Mesenchymal stem cell (in vitro differentiated cells and primary cell): ENCODE results near the gene HMMR.

Source experiments
- DNase-seq: peaks from one replicate; pipeline ENCODE4 v3.0.0-alpha.2; 2013
- H2AFZ ChIP-seq: one replicate; pipeline ENCODE4 v1.6.1; 2013; ENCODE audit warnings: low read depth, mild to moderate bottlenecking, control low read depth, inconsistent platforms, low read length, moderate library complexity
- H2AK5ac ChIP-seq: 2 replicates; pipeline ENCODE4 v1.6.1; 2013; ENCODE audit warnings: low read length, moderate library complexity, mild to moderate bottlenecking, inconsistent platforms; ENCODE audit not compliant: severe bottlenecking
- H2BK120ac ChIP-seq: one replicate; pipeline ENCODE4 v1.6.1; 2013; ENCODE audit warnings: low read depth, mild to moderate bottlenecking, inconsistent platforms, low read length, moderate library complexity
- H2BK12ac ChIP-seq, 2 experiments: one replicate each; pipeline ENCODE4 v1.6.1; 2013; ENCODE audit warnings: inconsistent platforms in 2 of 2, low read length in 2 of 2, mild to moderate bottlenecking in 2 of 2, moderate library complexity in 2 of 2, control low read depth in 1 of 2
- H2BK15ac ChIP-seq: one replicate; pipeline ENCODE4 v1.6.1; 2013; ENCODE audit warnings: mild to moderate bottlenecking, low read depth, inconsistent platforms; ENCODE audit not compliant: poor library complexity, severe bottlenecking
- H2BK5ac ChIP-seq: 2 replicates; pipeline ENCODE4 v1.6.1; 2013; ENCODE audit warnings: low read depth, mild to moderate bottlenecking, low read length, control low read depth, inconsistent platforms; ENCODE audit not compliant: poor library complexity, severe bottlenecking
- H3K14ac ChIP-seq, 2 experiments: one replicate each; pipeline ENCODE4 v1.6.1; 2013; ENCODE audit warnings: inconsistent platforms in 2 of 2, low read length in 2 of 2, control low read depth in 1 of 2, mild to moderate bottlenecking in 1 of 2, moderate library complexity in 1 of 2
- H3K18ac ChIP-seq, 2 experiments: one replicate each; pipeline ENCODE4 v1.6.1; 2013; ENCODE audit warnings: inconsistent platforms in 2 of 2, low read length in 2 of 2, control low read depth in 1 of 2, low read depth in 1 of 2, mild to moderate bottlenecking in 1 of 2
- H3K23ac ChIP-seq, 2 experiments: one replicate each; pipeline ENCODE4 v1.6.1; 2013; ENCODE audit warnings: inconsistent platforms in 2 of 2, low read length in 2 of 2, mild to moderate bottlenecking in 2 of 2, moderate library complexity in 2 of 2, control low read depth in 1 of 2
- H3K27ac ChIP-seq: 2 replicates; pipeline ENCODE4 v1.5.1; 2013; ENCODE audit warnings: mild to moderate bottlenecking, moderate library complexity, low read length, control low read depth, inconsistent platforms; ENCODE audit not compliant: poor library complexity, severe bottlenecking
- H3K27me3 ChIP-seq, 2 experiments: 2 replicates each; pipeline versions ENCODE4 v1.6.1 to v1.7.0; 2013; ENCODE audit warnings: low read length in 2 of 2, mild to moderate bottlenecking in 2 of 2, moderate library complexity in 2 of 2, control low read depth in 1 of 2, inconsistent platforms in 1 of 2; ENCODE audit not compliant: control insufficient read depth in 1 of 2, insufficient read depth in 1 of 2
- H3K36me3 ChIP-seq, 2 experiments: 2 replicates each; pipeline versions ENCODE4 v1.6.1 to v1.7.0; 2013; ENCODE audit warnings: low read length in 2 of 2, control low read depth in 1 of 2, inconsistent platforms in 1 of 2, low read depth in 1 of 2, mild to moderate bottlenecking in 1 of 2; ENCODE audit not compliant: insufficient read depth in 2 of 2, control insufficient read depth in 1 of 2
- H3K4ac ChIP-seq, 2 experiments: one replicate each; pipeline ENCODE4 v1.6.1; 2013; ENCODE audit warnings: inconsistent platforms in 2 of 2, low read length in 2 of 2, mild to moderate bottlenecking in 2 of 2, moderate library complexity in 2 of 2, control low read depth in 1 of 2, low read depth in 1 of 2
- H3K4me1 ChIP-seq: 2 replicates; pipeline ENCODE4 v1.6.1; 2013; ENCODE audit warnings: low read depth, low read length, control low read depth; ENCODE audit not compliant: control insufficient read depth, insufficient read depth
- H3K4me2 ChIP-seq: 2 replicates; pipeline ENCODE4 v1.6.1; 2013; ENCODE audit warnings: low read length, mild to moderate bottlenecking, inconsistent platforms; ENCODE audit not compliant: poor library complexity, severe bottlenecking
- H3K4me3 ChIP-seq, 2 experiments: 2 replicates each; pipeline versions ENCODE4 v1.5.1 to v1.7.0; 2013; ENCODE audit warnings: low read length in 2 of 2, mild to moderate bottlenecking in 2 of 2, control low read depth in 1 of 2, low read depth in 1 of 2; ENCODE audit not compliant: insufficient read depth in 1 of 2
- H3K79me1 ChIP-seq: replicated peaks from 2 replicates; pipeline ENCODE4 v1.6.1; 2013; ENCODE audit warnings: mild to moderate bottlenecking, control low read depth, low read length, inconsistent platforms; ENCODE audit not compliant: poor library complexity, severe bottlenecking
- H3K9ac ChIP-seq: 2 replicates; pipeline ENCODE4 v1.7.0; 2013; ENCODE audit warnings: mild to moderate bottlenecking, low read length, moderate library complexity
- H3K9me3 ChIP-seq: 2 replicates; pipeline ENCODE4 v1.7.0; 2013; ENCODE audit warnings: mild to moderate bottlenecking, low read length; ENCODE audit not compliant: control insufficient read depth
- H4K8ac ChIP-seq: one replicate; pipeline ENCODE4 v1.6.1; 2013; ENCODE audit warnings: inconsistent platforms, mild to moderate bottlenecking, low read length, moderate library complexity
- H4K91ac ChIP-seq: one replicate; pipeline ENCODE4 v1.6.1; 2013; ENCODE audit warnings: mild to moderate bottlenecking, low read length, inconsistent platforms
- WGBS: methylation state at CpG from one replicate; pipeline ENCODE4 v1.1.7; 2013; ENCODE audit warnings: mixed read lengths; 5-methylcytosine and 5-hydroxymethylcytosine counted together

HMMR gene

DNA sequence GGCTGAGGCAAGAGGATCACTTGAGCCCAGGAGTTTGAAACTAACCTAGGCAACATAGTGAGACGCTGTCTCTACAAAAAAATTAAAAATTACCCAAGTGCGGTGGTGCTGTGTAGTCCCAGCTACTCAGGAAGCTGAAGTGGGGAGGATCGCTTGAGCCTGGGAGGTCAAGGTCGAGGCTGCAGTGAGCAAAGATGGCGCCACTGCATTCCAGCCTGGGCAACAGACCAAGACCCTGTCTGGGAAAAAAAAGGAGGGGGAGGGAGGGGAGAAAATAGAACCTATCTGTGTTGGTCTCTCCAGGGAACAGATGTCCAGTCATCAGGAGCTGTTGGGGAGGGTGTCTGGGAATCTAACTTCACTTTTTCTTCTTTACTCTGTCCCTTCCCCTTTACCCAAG, 69.3 kb downstream of the HMMR start:
- no peak overlapping the region for H2AFZ ChIP-seq
- no peak overlapping the region for H3K18ac ChIP-seq
- H3K4me1 ChIP-seq = no peaks in the 10 kb centered on the region
- H2BK15ac ChIP-seq = no peak overlapping the region
- H3K27me3 ChIP-seq = peaks cover 8 to 13% of the 10 kb centered on the region in 2 experiments
- no peak overlapping the region for H2AK5ac ChIP-seq
- no peak overlapping the region for H3K9ac ChIP-seq
- peaks cover 7% of the 10 kb centered on the region for H3K9me3 ChIP-seq
- no peaks in the 10 kb centered on the region for H3K79me1 ChIP-seq
- H3K4me3 ChIP-seq = no peak overlapping the region
- no peak overlapping the region for H3K4ac ChIP-seq
- H4K8ac ChIP-seq = peak overlapping the region; percentile 54
- no peak overlapping the region for H3K23ac ChIP-seq
- peak overlapping the region; percentile 80 for H4K91ac ChIP-seq
- no peaks in the 10 kb centered on the region for H3K36me3 ChIP-seq
- no peak overlapping the region for H3K14ac ChIP-seq
- 93% methylated on average over 4 of the region's 5 CpGs for WGBS
- H2BK120ac ChIP-seq = no peak overlapping the region
- no peak overlapping the region for H2BK5ac ChIP-seq
- H3K4me2 ChIP-seq = no peak overlapping the region
- no peak overlapping the region for H3K27ac ChIP-seq
- no peak overlapping the region for H2BK12ac ChIP-seq
- no peak for DNase-seq

- Histone ChIP-seq H3K27ac (no peak overlapping the region), H2AK5ac (no peak overlapping the region), H3K36me3 (no peaks in the 10 kb centered on the region), H2AFZ (no peak overlapping the region), H3K79me1 (no peaks in the 10 kb centered on the region), H3K27me3 (peaks cover 10 to 18% of the 10 kb centered on the region in 2 experiments), H3K4me2 (no peak overlapping the region), H3K4me1 (no peaks in the 10 kb centered on the region), H2BK5ac (no peak overlapping the region), H3K18ac (no peak overlapping the region), H4K91ac (no peak overlapping the region), H4K8ac (no peak overlapping the region), H2BK120ac (no peak overlapping the region), H3K9ac (no peak overlapping the region), H3K4ac (no peak overlapping the region), H3K4me3 (no peak overlapping the region), H3K14ac (no peak overlapping the region), H3K9me3 (no peaks in the 10 kb centered on the region), H2BK15ac (no peak overlapping the region), H3K23ac (no peak overlapping the region), H2BK12ac (no peak overlapping the region)
- no peak for DNase-seq
- 60% methylated on average over 2 of the region's 3 CpGs for WGBS
Observed at GRCh38 chr5:163531272-163531671, 70.8 kb downstream of the HMMR start.

DNA sequence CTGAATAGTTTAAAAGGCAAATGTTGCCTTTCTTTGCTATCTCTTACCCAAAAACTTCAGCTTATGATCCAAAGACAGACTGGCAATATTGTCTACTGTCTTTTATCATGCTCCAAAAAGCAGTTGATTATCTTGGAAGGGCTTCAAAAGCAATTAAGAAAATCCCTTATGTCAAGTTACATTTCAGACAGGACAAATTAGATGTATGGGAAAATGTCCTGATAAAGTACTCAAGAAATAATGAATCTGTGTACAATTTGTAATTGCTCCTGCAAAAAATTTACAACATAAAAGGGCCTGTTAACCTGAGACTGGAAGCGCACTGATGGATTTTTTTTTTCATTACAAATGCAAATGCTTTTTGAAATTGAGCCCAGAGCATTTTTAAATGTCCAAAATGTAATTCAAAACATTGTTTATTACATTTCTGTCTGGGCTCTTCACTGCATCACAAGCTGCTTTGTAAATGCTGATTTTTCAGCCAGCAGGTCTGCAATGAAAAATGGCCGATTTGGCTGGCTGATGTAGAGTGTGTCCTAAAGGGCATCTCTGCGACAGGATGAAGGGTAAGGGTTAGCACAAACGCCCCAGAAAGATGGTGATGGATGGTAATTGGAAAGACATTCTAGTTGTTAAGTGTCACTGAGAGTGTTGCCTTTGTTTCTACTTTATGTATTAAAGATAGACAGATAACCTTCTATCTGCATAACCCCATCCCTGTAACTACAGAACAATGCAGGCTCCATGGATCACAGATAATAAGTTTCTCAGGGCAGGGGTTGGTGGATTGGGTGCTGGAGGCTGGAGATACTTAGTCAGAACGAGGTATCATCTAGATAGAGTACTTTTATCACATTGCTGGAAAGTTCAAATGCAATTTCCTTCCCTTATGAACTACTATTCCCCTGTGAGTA, 72.0 kb downstream of the HMMR start:
- Histone ChIP-seq H3K9ac (no peak overlapping the region), H3K36me3 (no peaks in the 10 kb centered on the region)
- WGBS = 72% methylated on average over 4 of the region's 5 CpGs

DNA sequence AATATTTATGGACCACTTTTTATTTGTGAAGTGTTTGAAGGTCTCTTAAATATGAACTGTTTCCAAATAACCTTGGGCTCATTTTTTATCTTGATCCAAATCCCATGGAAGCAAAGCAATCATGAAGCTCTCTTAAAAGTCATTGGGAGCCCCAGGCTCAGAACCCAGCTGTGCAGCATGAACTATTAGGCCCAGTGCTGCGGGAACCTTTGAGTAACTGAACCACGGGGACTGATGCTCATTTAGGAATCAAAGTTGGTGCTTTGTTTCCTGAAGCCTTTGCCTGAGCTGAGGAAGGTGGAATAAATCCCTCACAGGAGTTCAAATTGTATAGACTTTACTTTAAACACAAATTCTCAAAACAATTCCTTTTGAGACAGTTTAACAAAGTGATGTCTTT, 72.8 kb downstream of the HMMR start:
- H3K27me3 ChIP-seq = peaks cover 10 to 18% of the 10 kb centered on the region in 2 experiments
- DNase-seq = no peak
- no peak overlapping the region for H3K4ac ChIP-seq
- no peaks in the 10 kb centered on the region for H3K9me3 ChIP-seq
- H3K23ac ChIP-seq = no peak overlapping the region
- no peak overlapping the region for H2BK15ac ChIP-seq
- H4K91ac ChIP-seq = no peak overlapping the region
- H3K18ac ChIP-seq = no peak overlapping the region
- no peak overlapping the region for H4K8ac ChIP-seq
- no peaks in the 10 kb centered on the region for H3K4me1 ChIP-seq
- H3K27ac ChIP-seq = no peak overlapping the region
- 81% methylated on average over 2 of the region's 2 CpGs for WGBS
- no peak overlapping the region for H2BK12ac ChIP-seq
- H2AK5ac ChIP-seq = no peak overlapping the region
- H2AFZ ChIP-seq = no peak overlapping the region
- H2BK120ac ChIP-seq = no peak overlapping the region
- H3K36me3 ChIP-seq = no peaks in the 10 kb centered on the region
- no peak overlapping the region for H2BK5ac ChIP-seq
- no peak overlapping the region for H3K9ac ChIP-seq
- H3K79me1 ChIP-seq = no peaks in the 10 kb centered on the region
- H3K4me2 ChIP-seq = no peak overlapping the region
- H3K4me3 ChIP-seq = no peak overlapping the region
- no peak overlapping the region for H3K14ac ChIP-seq

More for the DNA sequence above, 72.0 kb downstream of the HMMR start:
- Histone ChIP-seq H3K9me3 (no peaks in the 10 kb centered on the region), H3K27me3 (peaks cover 10 to 18% of the 10 kb centered on the region in 2 experiments), H2BK120ac (no peak overlapping the region), H3K79me1 (no peaks in the 10 kb centered on the region), H3K4me2 (no peak overlapping the region), H2AK5ac (no peak overlapping the region), H3K18ac (no peak overlapping the region), H3K4me1 (no peaks in the 10 kb centered on the region), H3K4ac (no peak overlapping the region), H4K8ac (no peak overlapping the region), H3K14ac (no peak overlapping the region), H3K23ac (no peak overlapping the region), H2BK12ac (no peak overlapping the region), H3K27ac (no peak overlapping the region), H2BK15ac (no peak overlapping the region), H2AFZ (no peak overlapping the region), H3K4me3 (no peak overlapping the region), H4K91ac (no peak overlapping the region), H2BK5ac (no peak overlapping the region)
- no peak for DNase-seq
